Activated CD4-positive, alpha-beta T cell treated with anti-CD3 and anti-CD28 coated beads, Interleukin-2, amount 10 ng/mL, durations not matched to agents 7 days and 5 days (primary cell): ENCODE data around the gene TMEM128. TPM values are rescaled to one million over a fixed set of nuclear protein-coding genes. Genes with fewer than 3 reads are reported as not detected.
"Not testable (repeated sequence)": the region's sequence is repeated elsewhere in the genome, so short reads cannot be mapped to it uniquely, and the experiment has no call there.

ENCODE experiments used
- CTCF ChIA-PET: fragments of 350-600 bp; sonication (Branson Sonifier 250); formaldehyde crosslinking; loops from one replicate; lab custom pipeline; 2021; ENCODE audit warnings: antibody characterized with exemption; lab: Charles Lee
- POLR2A ChIA-PET: fragments of 350-600 bp; sonication (Branson Sonifier 250); formaldehyde crosslinking; loops from one replicate; lab custom pipeline; 2021; ENCODE audit warnings: antibody characterized with exemption; lab: Charles Lee
- DNase-seq: peaks from one replicate; pipeline ENCODE4 v3.0.0-alpha.2; 2020
- H3K27ac Mint-ChIP-seq: one replicate; pipeline ENCODE4 v1.8.0; 2021; ENCODE audit warnings: mild to moderate bottlenecking, moderate library complexity, mixed read lengths
- H3K27me3 Mint-ChIP-seq: one replicate; pipeline ENCODE4 v1.8.0; 2021; ENCODE audit warnings: mixed read lengths
- H3K36me3 Mint-ChIP-seq: one replicate; pipeline ENCODE4 v1.8.0; 2021; ENCODE audit warnings: low read depth, mixed read lengths
- H3K4me1 Mint-ChIP-seq: one replicate; pipeline ENCODE4 v1.8.0; 2021; ENCODE audit warnings: mixed read lengths
- H3K4me3 Mint-ChIP-seq: one replicate; pipeline ENCODE4 v1.8.0; 2021; ENCODE audit warnings: mild to moderate bottlenecking, moderate library complexity, mixed read lengths
- H3K9me3 Mint-ChIP-seq: one replicate; pipeline ENCODE4 v1.8.0; 2021; ENCODE audit warnings: mixed read lengths
- total RNA-seq, 2 experiments: library from RNA; stranded (reverse); gene quantifications; one replicate each; pipeline ENCODE4 v1.2.3, GENCODE V29; 2021

Gene TMEM128
- total RNA-seq, 2 experiments from 2014 or later = 17.7 to 17.8 TPM

GRCh38 chr4:4213674-4214073 lies 34.3 kb downstream of the TMEM128 start:
- POLR2A ChIA-PET, H3K27ac Mint-ChIP-seq, CTCF ChIA-PET, H3K27me3 Mint-ChIP-seq, H3K4me3 Mint-ChIP-seq, H3K36me3 Mint-ChIP-seq, H3K9me3 Mint-ChIP-seq, DNase-seq, H3K4me1 Mint-ChIP-seq: not testable (repeated sequence)

- Mint-ChIP-seq H3K9me3 (no peaks in the 10 kb centered on the region), H3K4me3 (no peak overlapping the region), H3K36me3 (no peaks in the 10 kb centered on the region), H3K27me3 (peaks cover 28% of the 10 kb centered on the region), H3K4me1 (no peaks in the 10 kb centered on the region), H3K27ac (no peak overlapping the region)
- POLR2A ChIA-PET = no interaction called here
- CTCF ChIA-PET = interaction anchor here (1.6 kb wide), 1 partner anchor 23 kb away, joined by 4 read pairs; no protein-coding TSS in a partner anchor
- no peak for DNase-seq
These were observed 41.8 kb downstream of the TMEM128 start for GRCh38 chr4:4206204-4206603.

- no peaks in the 10 kb centered on the region for H3K4me1 Mint-ChIP-seq
- H3K27ac Mint-ChIP-seq = no peak overlapping the region
- ChIA-PET CTCF (interaction anchor here (0.6 kb wide), 1 partner anchor 21 kb away, joined by 3 read pairs; no protein-coding TSS in a partner anchor), POLR2A (no interaction called here)
- no peak overlapping the region for H3K4me3 Mint-ChIP-seq
- DNase-seq = no peak
- no peaks in the 10 kb centered on the region for H3K36me3 Mint-ChIP-seq
- peaks cover 25% of the 10 kb centered on the region for H3K27me3 Mint-ChIP-seq
- no peaks in the 10 kb centered on the region for H3K9me3 Mint-ChIP-seq
These were observed 43.6 kb downstream of the TMEM128 start for GRCh38 chr4:4204401-4204745.

GRCh38 chr4:4203688-4204400 lies 44.2 kb downstream of the TMEM128 start:
- Mint-ChIP-seq H3K9me3 (no peaks in the 10 kb centered on the region), H3K4me3 (no peak overlapping the region), H3K27me3 (peaks cover 25% of the 10 kb centered on the region), H3K4me1 (no peaks in the 10 kb centered on the region), H3K36me3 (no peaks in the 10 kb centered on the region), H3K27ac (no peak overlapping the region)
- no peak for DNase-seq
- POLR2A ChIA-PET = no interaction called here
- CTCF ChIA-PET = no interaction called here

- CTCF ChIA-PET = no interaction called here
- peaks cover 12% of the 10 kb centered on the region for H3K27me3 Mint-ChIP-seq
- POLR2A ChIA-PET = no interaction called here
- no peaks in the 10 kb centered on the region for H3K36me3 Mint-ChIP-seq
- H3K9me3 Mint-ChIP-seq = no peaks in the 10 kb centered on the region
- DNase-seq = no peak
- no peaks in the 10 kb centered on the region for H3K4me1 Mint-ChIP-seq
- no peak overlapping the region for H3K27ac Mint-ChIP-seq
- no peak overlapping the region for H3K4me3 Mint-ChIP-seq
These were observed 45.5 kb downstream of the TMEM128 start for GRCh38 chr4:4202510-4202909.

GRCh38 chr4:4200624-4201023 lies 47.4 kb downstream of the TMEM128 start:
- Mint-ChIP-seq H3K27me3 (peaks cover 3% of the 10 kb centered on the region), H3K27ac (no peak overlapping the region), H3K36me3 (no peaks in the 10 kb centered on the region), H3K4me3 (no peak overlapping the region), H3K4me1 (no peaks in the 10 kb centered on the region), H3K9me3 (no peaks in the 10 kb centered on the region)
- CTCF ChIA-PET = no interaction called here
- POLR2A ChIA-PET = no interaction called here
- no peak for DNase-seq

- ChIA-PET POLR2A (no interaction called here), CTCF (no interaction called here)
- H3K36me3 Mint-ChIP-seq = no peaks in the 10 kb centered on the region
- no peak for DNase-seq
- no peak overlapping the region for H3K4me3 Mint-ChIP-seq
- no peaks in the 10 kb centered on the region for H3K4me1 Mint-ChIP-seq
- no peak overlapping the region for H3K27ac Mint-ChIP-seq
- no peaks in the 10 kb centered on the region for H3K9me3 Mint-ChIP-seq
- H3K27me3 Mint-ChIP-seq = peaks cover 2% of the 10 kb centered on the region
These were observed 52.7 kb downstream of the TMEM128 start for GRCh38 chr4:4195354-4195753.

- H3K4me1 Mint-ChIP-seq, H3K27ac Mint-ChIP-seq, H3K36me3 Mint-ChIP-seq, DNase-seq, H3K9me3 Mint-ChIP-seq, H3K4me3 Mint-ChIP-seq, CTCF ChIA-PET, POLR2A ChIA-PET: not testable (repeated sequence)
- H3K27me3 Mint-ChIP-seq = peaks cover 11% of the 10 kb centered on the region
These were observed 59.5 kb downstream of the TMEM128 start for GRCh38 chr4:4188557-4188956.

Other genes with a start within 250 kb of the TMEM128 start
- gene OTOP1, start 21.3 kb downstream of the TMEM128 start, total RNA-seq = not detected
- 10 to 100 TPM; 25.9 to 28.1 TPM for gene LYAR, start 41.9 kb upstream of the TMEM128 start, total RNA-seq
- 1 to 10 TPM; 7.9 to 8.3 TPM for gene ZBTB49, start 42.0 kb upstream of the TMEM128 start, total RNA-seq
- gene NSG1, start 138.9 kb upstream of the TMEM128 start, total RNA-seq = 10 to 100 TPM; 11.0 to 11.9 TPM